GM21381 (cell line): ENCODE measurements around the gene RELN.
"Not testable (repeated sequence)": the region's sequence is repeated elsewhere in the genome, so short reads cannot be mapped to it uniquely, and the experiment has no call there.

Source experiments
- ATAC-seq: cut with Tn5 transposase; IDR thresholded peaks from one replicate; pipeline ENCODE4 v1.9.1; 2021; ENCODE audit warnings: mild to moderate bottlenecking, moderate library complexity; ENCODE audit not compliant: unreplicated experiment

The RELN gene

GRCh38 chr7:103896826-103897225 lies 92.6 kb downstream of the RELN start:
- ATAC-seq: not testable (repeated sequence)

DNA sequence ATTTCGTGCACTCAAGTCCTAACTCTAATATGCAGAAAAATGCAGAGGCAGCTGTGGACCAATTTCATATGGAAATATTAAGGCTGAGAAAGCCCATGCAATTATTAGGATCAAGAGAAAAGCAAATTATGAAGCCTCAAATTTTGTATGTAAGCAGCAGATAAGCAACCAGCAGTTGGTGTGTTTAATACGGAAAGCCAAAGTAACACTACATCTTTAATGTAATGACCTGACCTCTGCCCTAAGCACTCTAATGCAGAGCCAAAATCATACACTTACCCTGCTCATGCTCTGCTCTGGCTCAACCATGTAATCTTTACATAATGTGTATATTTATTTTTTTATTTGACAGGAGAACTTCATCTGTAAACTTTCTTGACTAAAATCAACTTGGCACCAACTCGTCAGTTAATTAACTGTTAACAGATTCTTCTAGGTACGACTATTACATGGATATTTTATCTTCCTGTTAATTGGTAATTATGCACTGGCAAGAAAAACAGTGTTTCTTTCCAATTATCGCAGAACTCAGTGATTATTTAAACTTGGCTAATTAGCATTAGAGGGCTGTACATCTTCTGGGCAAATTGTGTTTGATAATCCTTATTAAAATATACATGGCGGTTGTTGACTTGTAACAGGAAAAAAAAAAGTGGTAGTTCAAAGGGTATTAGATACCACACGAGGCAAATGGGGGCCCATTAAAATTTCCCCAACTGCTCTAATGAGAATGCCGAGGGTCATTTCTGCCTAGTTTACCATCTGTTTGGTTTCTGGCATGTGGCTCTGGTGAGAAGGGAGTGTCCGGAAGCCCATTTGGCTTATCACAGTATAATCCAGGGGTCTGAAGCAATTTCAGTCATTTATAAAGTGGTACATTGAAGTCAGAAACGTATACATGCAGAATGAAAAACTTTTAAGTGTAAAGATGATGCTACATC lies 94.5 kb downstream of the RELN start:
- ATAC-seq: no peak

GRCh38 chr7:103893350-103893749 lies 96.1 kb downstream of the RELN start:
- no peak for ATAC-seq

- ATAC-seq: no peak
Observed at GRCh38 chr7:103889451-103889850, 100.0 kb downstream of the RELN start.

DNA sequence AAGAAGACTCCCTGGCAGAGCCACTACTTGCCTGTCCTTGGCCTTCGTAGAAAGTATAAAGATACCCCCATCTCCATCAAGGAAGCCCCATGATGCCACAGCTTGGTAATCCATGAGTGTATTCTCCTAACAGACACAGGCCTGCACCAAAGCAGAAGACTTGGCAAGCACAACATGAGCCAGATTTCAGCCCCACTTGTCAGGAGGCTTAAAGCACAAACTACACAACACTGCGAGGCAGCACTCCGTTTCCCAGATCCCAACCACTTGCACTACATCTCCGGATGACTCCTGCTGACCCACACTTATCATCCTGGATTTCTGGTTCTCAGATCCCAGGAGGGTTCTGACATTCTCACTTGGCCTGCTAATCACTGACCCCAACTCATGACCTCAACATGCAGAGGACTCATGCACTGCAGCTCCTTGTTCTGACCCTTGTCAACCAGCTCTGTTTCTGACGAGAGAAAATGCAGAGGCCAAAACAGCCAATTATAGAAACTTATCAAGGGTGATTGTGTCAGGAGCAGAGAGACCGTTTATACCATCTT lies 100.8 kb downstream of the RELN start:
- no peak for ATAC-seq

- ATAC-seq: no peak
Observed at GRCh38 chr7:103887853-103888602, 101.4 kb downstream of the RELN start.

GRCh38 chr7:103887050-103887449 lies 102.4 kb downstream of the RELN start:
- ATAC-seq: no peak

- no peak for ATAC-seq
Observed at GRCh38 chr7:103879928-103880600, 109.4 kb downstream of the RELN start.

DNA sequence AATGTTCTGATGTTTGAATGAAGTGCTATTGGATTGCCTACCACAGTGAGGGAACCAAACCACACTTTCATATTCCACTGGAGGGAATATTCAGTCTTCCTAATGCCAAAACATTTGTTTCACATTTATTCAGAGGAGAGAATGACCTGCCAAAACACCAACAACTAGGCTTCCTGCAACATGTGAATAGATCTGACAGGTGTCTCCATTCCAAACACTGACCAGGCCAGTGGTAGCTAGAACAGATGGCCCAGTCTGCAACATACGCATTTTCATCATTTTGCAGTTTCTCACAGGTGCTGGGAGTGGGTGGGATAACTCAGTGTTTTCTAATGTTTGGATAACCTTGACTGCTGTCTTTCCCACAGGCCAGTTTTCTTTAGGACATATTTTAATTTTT lies 110.0 kb downstream of the RELN start:
- no peak for ATAC-seq

DNA sequence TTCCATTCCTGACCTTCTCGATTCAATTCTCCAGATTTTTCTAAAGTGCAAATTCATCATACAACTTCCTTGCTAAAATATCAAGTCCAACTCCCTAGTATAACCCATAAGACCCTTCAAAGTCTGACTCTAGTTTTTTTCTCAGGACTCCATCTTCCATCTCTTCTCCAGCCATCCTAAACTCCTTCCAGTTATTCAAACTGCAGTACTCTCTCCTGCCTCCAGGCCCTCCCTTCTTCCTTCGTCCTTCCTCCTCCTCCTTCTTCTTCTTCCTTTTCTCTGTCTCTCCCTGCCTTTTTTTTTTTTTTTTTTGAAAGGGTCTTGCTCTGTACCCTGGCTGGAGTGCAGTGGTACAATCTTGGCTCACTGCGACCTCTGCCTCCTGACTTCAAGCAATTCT lies 111.9 kb downstream of the RELN start:
- ATAC-seq: no peak

GRCh38 chr7:103875718-103876117 lies 113.7 kb downstream of the RELN start:
- ATAC-seq: no peak

- no peak for ATAC-seq
Observed at GRCh38 chr7:103871473-103871872, 118.0 kb downstream of the RELN start.

DNA sequence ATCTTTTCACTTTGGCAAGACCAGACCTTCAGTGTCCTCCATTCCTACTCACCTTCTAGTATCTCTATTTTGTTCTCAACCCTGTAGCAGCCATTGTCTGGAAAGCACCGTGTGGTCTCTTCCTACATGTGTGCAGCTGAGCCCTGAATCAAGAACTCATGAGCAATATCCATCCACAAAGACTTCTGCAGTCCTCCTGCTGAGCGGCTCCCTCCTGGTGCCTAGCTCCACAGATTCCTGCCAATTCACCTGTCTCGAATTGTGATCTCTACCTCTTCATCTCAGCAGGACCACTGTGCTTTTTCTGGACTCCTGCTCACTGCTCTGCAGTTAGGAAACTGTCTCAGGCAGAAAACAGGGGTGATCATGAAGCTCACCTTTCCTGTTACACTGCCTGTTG lies 118.8 kb downstream of the RELN start:
- no peak for ATAC-seq

DNA sequence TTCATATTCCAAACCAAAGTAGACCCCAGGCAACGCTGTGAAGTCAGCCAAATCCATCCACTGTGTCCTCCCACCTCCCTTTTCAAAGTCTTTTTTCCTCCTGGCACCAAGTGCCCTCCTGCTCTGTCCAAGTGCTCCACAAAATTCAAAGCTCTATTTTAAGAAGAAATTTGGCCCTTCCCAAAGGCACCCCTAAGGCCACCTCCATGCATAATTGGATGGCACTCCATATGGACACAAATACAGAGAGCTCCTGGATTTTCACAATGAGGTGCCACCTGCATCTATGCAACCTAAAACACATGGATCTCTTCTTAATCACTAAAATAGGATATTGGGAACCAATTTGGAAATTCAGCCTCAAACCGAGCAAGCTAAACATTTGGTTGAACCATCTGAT lies 121.6 kb downstream of the RELN start:
- no peak for ATAC-seq

GRCh38 chr7:103866919-103867318 lies 122.5 kb downstream of the RELN start:
- ATAC-seq: no peak

DNA sequence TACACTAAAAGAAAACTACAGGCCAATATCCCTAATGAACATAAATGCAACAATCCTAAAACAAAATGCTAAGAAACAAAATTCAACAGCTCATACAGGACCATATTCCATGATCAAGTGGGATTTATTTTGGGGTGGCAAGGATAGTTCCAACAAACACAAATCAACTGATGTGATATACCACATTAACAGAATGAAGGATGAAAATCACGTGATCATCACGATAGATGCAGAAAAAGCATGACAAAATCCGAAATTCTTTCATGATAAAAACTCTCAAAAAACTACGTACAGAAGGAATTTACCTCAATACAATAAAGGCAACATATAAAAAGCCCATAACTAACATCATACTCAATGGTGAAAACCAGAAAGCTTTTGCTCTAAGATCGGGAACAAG lies 124.0 kb downstream of the RELN start:
- no peak for ATAC-seq

DNA sequence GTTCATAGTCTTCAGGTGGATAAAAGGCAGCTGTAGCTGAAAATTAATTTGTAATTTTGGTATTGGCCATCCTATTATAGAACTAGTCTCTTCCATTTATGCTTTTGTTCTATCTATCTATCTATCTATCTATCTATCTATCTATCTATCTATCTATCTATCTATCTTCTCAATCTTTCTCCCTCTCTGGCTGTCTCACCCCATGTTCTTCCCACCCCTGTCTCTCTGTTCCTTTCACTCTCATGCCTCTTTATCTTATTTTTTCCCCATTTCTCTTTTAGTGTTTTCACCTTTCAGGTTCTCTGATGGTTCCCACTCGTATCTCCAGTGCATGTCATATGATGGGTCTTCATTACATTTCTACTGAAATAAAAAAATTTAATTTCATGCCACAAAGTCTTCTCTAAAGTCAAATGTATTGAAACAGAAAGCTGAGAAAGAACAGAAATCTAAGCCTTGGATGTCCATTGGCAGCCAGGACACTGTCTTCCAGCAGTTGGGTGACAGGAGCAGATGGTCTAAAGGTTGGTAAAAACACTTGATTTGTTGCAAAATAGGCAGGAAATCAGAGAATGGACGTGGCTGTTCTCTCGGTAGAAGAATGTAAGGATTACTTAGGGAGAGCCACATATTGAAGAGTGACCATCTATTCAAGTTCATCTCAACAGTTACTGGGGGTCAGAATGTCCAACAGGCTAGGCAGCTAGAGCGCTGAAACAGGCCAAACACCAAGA lies 127.0 kb downstream of the RELN start:
- no peak for ATAC-seq

DNA sequence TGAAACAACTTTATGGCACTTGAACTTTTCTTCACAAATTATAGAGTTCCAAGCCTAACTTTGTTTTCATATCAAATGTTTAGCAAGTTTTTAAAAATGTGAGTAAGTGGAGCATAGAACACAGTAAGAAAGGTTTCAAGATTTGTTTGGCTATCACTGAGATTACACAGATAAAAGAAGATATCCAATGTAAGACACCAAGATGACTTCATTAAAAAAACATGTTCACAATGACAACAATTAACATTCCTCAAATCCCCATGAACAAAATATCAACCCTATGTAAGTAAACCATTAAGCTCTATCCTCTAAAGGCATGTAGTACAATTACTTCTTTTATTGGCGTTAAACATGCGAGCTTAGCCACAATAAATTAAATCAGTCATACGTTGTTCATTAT lies 129.7 kb downstream of the RELN start:
- no peak for ATAC-seq

DNA sequence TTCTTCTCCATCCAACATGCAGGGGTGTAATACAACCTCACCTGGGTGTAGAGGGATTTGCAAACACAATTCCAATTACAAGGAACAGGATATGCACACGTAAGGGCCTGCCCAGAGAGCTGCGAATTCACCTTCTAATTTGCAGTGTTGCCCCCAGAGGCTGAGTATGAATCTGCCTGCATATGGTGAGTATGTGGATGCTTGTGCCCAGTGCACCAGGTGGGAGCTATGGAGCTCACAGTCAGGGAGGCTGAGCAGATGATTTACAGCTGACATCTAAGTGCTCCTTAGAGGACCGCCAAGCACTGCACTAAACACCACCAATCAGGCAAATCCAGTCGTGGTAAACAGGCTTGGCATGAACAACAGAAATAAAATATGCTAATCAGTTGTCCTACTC lies 132.0 kb downstream of the RELN start:
- no peak for ATAC-seq

DNA sequence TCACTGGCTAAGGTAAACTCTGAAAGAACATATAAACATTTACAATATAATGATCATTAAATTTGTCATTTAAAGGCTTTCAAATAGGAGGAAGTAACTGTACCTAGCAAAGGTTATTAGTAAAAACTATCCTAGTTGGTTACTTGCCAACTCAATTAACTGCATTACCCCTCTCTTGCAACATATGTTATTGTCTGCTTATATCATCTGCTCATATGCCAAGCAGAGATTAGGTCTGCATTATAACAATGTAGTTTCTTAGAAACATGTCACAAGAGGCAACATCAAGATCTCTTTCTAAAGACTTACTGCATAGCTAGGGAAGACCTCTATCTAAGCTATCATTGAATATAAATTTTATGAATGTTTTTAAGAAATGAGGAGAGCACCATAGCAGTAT lies 132.5 kb downstream of the RELN start:
- no peak for ATAC-seq

DNA sequence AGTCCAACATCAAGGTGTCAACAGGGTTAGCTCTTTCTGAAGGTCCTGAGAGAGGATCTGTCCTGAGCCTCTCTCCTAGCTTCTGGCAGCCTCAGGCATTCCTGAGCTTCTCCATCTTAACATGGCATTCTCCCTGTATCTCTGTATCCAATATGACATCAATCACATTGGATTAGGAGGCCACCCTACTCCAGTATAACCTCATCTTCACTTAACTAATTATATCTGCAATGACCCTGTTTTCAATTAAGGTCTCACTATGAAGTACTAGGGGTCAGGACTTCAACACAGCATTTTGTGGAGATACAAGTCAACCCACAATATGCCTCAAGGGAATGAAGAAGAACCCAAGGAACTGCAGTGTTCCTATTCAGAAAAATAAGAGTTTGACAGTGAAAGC lies 133.8 kb downstream of the RELN start:
- ATAC-seq: no peak
